Kidney epithelial cell (primary cell): ENCODE results near the gene CCT8. TPM values are rescaled to one million over a fixed set of nuclear protein-coding genes. Genes with fewer than 3 reads are reported as not detected.
"Not testable (repeated sequence)": the region's sequence is repeated elsewhere in the genome, so short reads cannot be mapped to it uniquely, and the experiment has no call there.

ENCODE experiments used
- DNase-seq: peaks from one replicate; pipeline ENCODE4 v3.0.0-alpha.2; 2010; ENCODE audit warnings: low read depth
- H3K27me3 ChIP-seq: 2 replicates; pipeline ENCODE4 v1.6.0; 2011; ENCODE audit warnings: low read length; ENCODE audit not compliant: control insufficient read depth, insufficient read depth
- H3K36me3 ChIP-seq: 2 replicates; pipeline ENCODE4 v1.5.1; 2011; ENCODE audit warnings: low read length; ENCODE audit not compliant: control insufficient read depth, insufficient read depth
- H3K4me3 ChIP-seq: 2 replicates; pipeline ENCODE4 v1.5.1; 2011; ENCODE audit warnings: low read depth, mild to moderate bottlenecking, control low read depth, low read length
- CTCF ChIP-seq: IDR thresholded peaks from 2 replicates; pipeline ENCODE4 v1.5.1; 2011; ENCODE audit warnings: mild to moderate bottlenecking, moderate library complexity, low read length, control low read depth, inconsistent platforms; ENCODE audit not compliant: insufficient read depth, poor library complexity, severe bottlenecking
- total RNA-seq: library from RNA; depleted of rRNA; stranded (reverse); fragments of >200 nt; gene quantifications from 2 replicates; pipeline ENCODE4 v1.2.3, GENCODE V29; 2015

Gene CCT8
- total RNA-seq, 1 donor from 2014 or later = 175 TPM

DNA sequence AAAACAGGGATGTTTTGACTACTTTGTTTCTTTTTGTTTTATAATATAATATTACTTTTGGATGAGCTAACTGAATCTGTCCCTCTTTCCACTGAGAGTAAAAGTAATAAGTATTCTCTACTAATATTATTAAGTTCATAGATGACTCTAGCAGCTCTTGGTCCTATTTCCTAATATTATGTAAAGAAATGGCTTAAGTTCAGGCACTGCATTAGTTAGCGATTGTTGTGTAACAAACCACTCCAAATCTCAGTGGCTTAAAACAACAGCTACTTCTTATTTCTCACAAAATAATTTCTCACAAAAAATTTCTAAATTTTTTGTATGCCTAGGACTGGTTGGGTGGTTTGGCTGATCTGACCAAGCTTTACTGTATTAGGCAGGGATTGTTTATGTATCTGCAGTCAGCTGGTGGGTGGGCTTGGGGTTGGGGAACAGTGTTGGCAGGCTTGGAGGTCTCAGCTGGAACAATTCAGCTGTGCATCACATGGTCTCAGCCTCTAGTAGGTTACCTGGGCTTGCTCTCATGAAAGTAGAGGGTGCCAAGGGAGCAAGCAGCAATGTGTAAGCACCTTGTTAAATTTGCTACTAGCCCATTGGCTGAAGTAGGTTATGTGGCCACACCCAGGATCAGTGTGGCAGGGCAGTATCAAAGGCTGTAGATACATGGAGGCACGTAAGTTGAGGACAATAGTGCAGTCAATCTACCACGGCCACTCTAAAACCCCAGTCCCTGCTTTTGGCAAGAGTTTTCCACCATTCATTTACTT is 8.8 kb upstream of the CCT8 start:
- H3K27me3 ChIP-seq = no peaks in the 10 kb centered on the region
- H3K4me3 ChIP-seq = no peak overlapping the region
- no peaks in the 10 kb centered on the region for H3K36me3 ChIP-seq
- no peak for DNase-seq
- TF ChIP-seq CTCF = no peak

- TF ChIP-seq CTCF = no peak
- Histone ChIP-seq H3K27me3 (no peaks in the 10 kb centered on the region), H3K4me3 (no peak overlapping the region), H3K36me3 (no peaks in the 10 kb centered on the region)
- DNase-seq = no peak
Measured at GRCh38 chr21:29080454-29080941, 7.0 kb upstream of the CCT8 start.

GRCh38 chr21:29078869-29079767 is 5.7 kb upstream of the CCT8 start:
- no peaks in the 10 kb centered on the region for H3K36me3 ChIP-seq
- no peak overlapping the region for H3K4me3 ChIP-seq
- TF ChIP-seq CTCF = no peak
- H3K27me3 ChIP-seq = no peaks in the 10 kb centered on the region
- DNase-seq = no peak

- peak overlapping the region; percentile 42 for H3K4me3 ChIP-seq
- TF ChIP-seq CTCF = no peak
- DNase-seq = no peak
- no peaks in the 10 kb centered on the region for H3K36me3 ChIP-seq
- H3K27me3 ChIP-seq = no peaks in the 10 kb centered on the region
Measured at GRCh38 chr21:29077651-29078090, 4.2 kb upstream of the CCT8 start.

DNA sequence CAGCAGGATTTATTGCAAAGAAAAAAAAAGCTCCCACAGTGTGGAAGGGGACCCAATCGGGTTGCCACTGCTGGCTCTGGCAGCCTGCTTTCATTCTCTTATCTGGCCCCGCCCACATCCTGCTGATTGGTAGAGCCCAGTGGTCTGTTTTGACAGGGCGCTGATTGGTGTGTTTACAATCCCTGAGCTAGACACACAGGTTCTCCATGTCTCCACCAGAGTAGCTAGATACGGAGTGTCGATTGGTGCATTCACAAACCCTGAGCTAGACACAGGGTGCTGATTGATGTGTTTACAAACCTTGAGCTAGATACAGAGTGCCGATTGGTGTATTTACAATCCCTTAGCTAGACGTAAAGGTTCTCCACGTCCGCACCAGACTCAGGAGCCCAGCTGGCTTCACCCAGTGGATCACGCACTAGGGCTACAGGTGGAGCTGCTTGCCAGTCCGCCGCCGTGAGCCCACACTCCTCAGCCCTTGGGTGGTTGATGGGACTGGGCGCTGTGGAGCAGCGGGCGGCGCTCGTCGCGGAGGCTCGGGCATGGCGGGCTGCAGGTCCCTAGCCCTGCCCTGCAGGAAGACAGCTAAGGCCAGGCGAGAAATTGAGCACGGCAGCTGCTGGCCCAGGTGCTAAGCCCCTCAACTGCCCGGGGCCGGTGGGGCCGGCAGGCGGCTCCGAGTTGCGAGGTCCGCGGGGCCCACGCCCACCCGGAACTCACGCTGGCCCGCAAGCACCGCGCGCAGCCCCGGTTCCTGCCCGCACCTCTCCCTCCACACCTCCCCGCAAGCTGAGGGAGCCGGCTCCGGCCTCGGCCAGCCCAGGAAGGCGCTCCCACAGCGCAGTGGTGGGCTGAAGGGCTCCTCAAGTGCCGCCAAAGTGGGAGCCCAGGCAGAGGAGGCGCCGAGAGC is 3.5 kb upstream of the CCT8 start:
- not testable (repeated sequence) for DNase-seq, H3K27me3 ChIP-seq, H3K36me3 ChIP-seq
- H3K4me3 ChIP-seq = peak overlapping the region; percentile 42
